GM12864 (cell line): Measurements from ENCODE around the gene PMPCB.

Experiments used
- DNase-seq: peaks from one replicate; pipeline ENCODE4 v3.0.0-alpha.2; 2011; ENCODE audit warnings: low read depth
- H3K4me3 ChIP-seq: 2 replicates; pipeline ENCODE4 v1.5.1; 2011; ENCODE audit warnings: mild to moderate bottlenecking, low read depth, low read length, control low read depth
- TF ChIP-seq, protein P1 (sequence below): IDR thresholded peaks from 2 replicates; pipeline ENCODE4 v1.5.1; 2011; ENCODE audit warnings: low read depth, mild to moderate bottlenecking, moderate library complexity, low read length, control low read depth, inconsistent platforms; ENCODE audit errors: missing control alignments

The PMPCB gene

DNA sequence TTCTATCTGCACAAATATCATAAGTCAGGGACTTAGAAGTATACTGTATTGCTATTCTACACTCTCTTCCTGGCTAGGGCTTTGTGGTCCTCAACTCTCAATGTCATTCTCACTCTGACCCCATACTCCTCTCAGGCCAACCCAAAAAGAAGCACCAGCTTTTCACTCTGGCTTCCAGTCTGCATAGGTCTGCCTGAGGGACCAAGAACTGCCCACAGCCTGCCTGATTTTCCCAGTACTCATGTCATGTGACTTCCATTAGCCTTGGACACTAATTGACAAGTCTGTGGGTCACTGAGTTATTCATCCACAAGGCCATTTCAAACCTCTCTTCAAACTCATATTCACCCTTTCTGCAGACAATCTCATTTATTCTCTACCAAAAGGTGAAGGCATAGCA lies 19.8 kb downstream of the PMPCB start:
- no peak for DNase-seq
- TF ChIP-seq, protein P1, sequence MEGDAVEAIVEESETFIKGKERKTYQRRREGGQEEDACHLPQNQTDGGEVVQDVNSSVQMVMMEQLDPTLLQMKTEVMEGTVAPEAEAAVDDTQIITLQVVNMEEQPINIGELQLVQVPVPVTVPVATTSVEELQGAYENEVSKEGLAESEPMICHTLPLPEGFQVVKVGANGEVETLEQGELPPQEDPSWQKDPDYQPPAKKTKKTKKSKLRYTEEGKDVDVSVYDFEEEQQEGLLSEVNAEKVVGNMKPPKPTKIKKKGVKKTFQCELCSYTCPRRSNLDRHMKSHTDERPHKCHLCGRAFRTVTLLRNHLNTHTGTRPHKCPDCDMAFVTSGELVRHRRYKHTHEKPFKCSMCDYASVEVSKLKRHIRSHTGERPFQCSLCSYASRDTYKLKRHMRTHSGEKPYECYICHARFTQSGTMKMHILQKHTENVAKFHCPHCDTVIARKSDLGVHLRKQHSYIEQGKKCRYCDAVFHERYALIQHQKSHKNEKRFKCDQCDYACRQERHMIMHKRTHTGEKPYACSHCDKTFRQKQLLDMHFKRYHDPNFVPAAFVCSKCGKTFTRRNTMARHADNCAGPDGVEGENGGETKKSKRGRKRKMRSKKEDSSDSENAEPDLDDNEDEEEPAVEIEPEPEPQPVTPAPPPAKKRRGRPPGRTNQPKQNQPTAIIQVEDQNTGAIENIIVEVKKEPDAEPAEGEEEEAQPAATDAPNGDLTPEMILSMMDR = no peak
- no peak overlapping the region for H3K4me3 ChIP-seq

DNA sequence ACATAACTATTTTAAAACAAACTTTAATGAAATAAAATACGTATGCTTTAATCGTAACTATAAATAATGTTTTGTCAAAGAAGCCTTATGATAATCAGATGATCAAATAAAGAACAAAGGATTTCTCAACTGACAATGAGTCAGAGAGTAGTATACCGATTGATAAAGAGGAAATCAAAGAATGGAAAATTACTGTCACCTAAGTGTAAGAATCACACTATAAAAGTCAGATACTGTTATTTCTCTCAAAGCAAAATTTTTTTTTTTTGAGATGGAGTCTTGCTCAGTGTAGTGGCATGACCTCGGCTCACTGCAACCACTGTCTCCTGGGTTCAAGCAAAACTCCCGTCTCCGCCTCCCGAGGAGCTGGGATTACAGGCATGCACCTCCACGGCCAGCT lies 28.5 kb downstream of the PMPCB start:
- TF ChIP-seq, protein P1 = no peak
- no peak for DNase-seq
- no peak overlapping the region for H3K4me3 ChIP-seq

DNA sequence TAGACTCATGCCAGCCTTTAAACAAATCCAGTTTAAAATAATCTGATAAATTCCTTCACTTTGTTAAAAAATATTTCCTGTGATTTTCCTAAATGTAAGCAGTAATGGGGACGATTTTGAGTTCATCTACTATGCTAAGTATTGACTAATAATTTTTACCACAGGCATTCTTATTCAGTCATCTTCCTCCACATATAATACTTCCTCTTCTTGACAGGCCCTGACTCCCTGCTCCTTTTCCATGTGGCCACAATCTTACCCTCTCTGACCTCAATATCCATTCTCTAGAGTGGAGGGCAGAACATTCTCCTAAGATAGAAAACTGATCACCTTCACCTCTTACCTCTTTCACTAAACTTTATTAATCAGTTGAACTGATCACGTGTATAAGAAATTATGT lies 39.5 kb downstream of the PMPCB start:
- TF ChIP-seq, protein P1 = no peak
- H3K4me3 ChIP-seq = no peak overlapping the region
- no peak for DNase-seq

DNA sequence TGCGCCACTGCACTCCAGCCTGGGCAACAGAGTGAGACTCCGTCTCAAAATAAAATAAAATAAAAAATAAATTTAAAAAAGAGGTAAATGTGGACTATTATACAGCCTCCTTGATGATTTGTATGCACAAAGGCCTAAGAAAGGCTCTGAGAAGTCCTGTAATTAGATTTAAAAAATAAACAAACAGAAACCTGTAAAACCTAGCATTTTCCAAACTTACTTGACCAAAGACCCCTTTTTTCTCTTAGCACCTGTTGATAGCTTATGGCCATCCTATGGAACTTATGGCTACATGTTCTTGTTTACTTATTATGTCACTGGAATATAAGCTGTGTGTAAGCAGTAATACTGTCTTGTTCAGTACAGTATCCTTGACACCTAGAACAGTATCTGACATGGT lies 41.6 kb downstream of the PMPCB start:
- no peak for DNase-seq
- TF ChIP-seq, protein P1 = no peak
- H3K4me3 ChIP-seq = no peak overlapping the region

DNA sequence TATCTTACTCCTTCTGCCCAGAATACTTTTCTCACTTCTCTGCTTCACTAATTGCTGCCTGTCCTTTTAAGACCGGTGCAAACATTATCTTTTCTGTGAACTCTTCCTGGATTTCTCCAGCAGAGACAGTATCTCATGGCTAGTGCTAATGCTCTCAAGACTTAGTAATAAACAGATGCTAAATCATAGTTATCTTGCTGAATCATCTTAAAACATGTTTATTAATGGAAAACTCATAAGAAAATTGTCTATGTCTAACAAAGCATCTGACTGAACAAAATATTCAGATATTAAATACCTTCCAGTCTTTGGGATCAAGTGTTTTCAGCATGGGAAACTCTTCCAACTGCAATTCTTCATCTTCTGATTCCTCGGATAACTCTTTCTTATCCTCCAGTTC lies 44.2 kb downstream of the PMPCB start:
- DNase-seq = no peak
- H3K4me3 ChIP-seq = no peak overlapping the region
- TF ChIP-seq, protein P1 = no peak

DNA sequence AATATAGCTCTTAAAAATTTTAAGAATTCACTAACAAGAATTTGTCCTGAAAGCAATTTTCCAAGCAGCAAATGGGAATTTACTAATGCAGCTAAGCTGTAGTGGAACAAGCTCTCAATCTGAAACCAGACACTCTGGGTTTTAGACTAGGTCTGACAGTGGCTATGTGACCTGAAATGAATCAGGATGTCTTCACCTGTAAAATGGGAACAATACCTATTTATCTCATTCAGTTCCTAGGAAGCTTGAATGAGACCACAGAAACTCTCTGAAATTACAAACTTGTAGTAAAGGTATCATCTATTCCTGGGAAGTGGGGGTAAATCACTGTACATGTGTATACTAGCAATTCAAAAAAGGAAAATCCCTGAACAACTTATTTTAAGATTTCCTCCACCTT lies 46.1 kb downstream of the PMPCB start:
- TF ChIP-seq, protein P1 = no peak
- peak overlapping the region; percentile 93 for H3K4me3 ChIP-seq
- DNase-seq = no peak

DNA sequence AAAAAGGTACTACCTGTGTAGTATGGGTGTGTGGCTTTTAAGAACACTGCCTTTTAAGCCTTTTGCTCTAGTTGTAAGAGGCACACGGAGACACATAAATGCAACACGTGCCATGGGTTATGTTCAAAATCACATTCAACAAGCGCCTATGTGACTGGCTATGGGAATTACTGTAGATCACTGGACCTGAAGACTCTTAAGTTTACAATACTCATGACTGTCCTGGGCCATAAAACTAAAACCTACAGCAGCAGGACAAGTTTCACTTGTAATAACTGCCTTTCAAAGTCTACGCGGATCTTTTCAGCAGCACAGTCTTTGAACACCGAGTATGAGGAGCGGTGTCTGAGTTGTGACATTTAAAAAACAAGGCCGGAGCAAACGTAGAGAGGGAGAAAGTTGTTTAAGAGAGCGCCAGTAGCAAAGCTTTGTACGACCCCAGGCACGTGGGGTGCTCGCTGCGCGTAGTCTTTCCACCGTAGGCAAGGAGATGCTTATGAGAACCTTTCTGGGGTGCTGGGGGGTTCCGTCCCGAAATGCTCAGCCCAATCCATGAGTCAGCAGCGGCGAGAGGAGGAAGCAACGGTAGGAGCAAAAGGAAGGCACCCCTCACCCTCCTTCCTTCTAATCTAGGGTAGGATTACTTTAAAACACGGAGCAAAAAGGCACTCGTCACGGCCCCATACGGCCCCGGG lies 46.7 kb downstream of the PMPCB start:
- DNase-seq = no peak
- TF ChIP-seq, protein P1 = no peak
- H3K4me3 ChIP-seq = peak overlapping the region; percentile 93
